Heart left ventricle (tissue), 16 donors: ENCODE results near the gene UBTD1. TPM values are rescaled to one million over a fixed set of nuclear protein-coding genes. Genes with fewer than 3 reads are reported as not detected.
A peak's percentile ranks its signal among the peaks of the same experiment; 100 is the strongest.

Experiments
- ATAC-seq, 4 donors: fragments of 200-7000 bp; cut with Tn5 transposase; one replicate each; pipeline ENCODE4 v1.9.1; 2020 to 2022; ENCODE audit warnings: moderate library complexity in 4 of 4, mild to moderate bottlenecking in 3 of 4, moderate number of reproducible peaks in 1 of 4
- DNase-seq, 5 donors: peaks; one replicate each; pipeline ENCODE4 v3.0.0-alpha.2; 2020
- H3K27ac ChIP-seq, 12 donors: fragments of 200-600 bp; sonication (generic) in 4 of 12; one replicate each; pipeline versions ENCODE4 v1.5.0 to v1.8.0; 2016 to 2022; ENCODE audit warnings: mild to moderate bottlenecking in 2 of 12
- H3K27me3 ChIP-seq, 9 donors: fragments of 200-600 bp; sonication (generic) in 2 of 9; one replicate each; pipeline versions ENCODE4 v1.5.1 to v1.8.0; 2016 to 2022; ENCODE audit warnings: mild to moderate bottlenecking in 3 of 9
- H3K36me3 ChIP-seq, 9 donors: fragments of 200-600 bp; sonication (generic) in 2 of 9; one replicate each; pipeline versions ENCODE4 v1.5.0 to v1.8.0; 2018 to 2022; ENCODE audit warnings: mild to moderate bottlenecking in 2 of 9
- H3K4me1 ChIP-seq, 12 donors: fragments of 200-600 bp; sonication (generic) in 4 of 12; one replicate each; pipeline versions ENCODE4 v1.5.0 to v1.8.0; 2016 to 2022; ENCODE audit warnings: mild to moderate bottlenecking in 3 of 12
- H3K4me3 ChIP-seq, 12 donors: fragments of 200-600 bp; sonication (generic) in 4 of 12; one replicate each; pipeline versions ENCODE4 v1.5.0 to v1.8.0; 2017 to 2022; ENCODE audit warnings: mild to moderate bottlenecking in 9 of 12, moderate library complexity in 4 of 12
- H3K9me3 ChIP-seq, 12 donors: fragments of 200-600 bp; sonication (generic) in 4 of 12; one replicate each; pipeline versions ENCODE4 v1.5.0 to v1.8.0; 2016 to 2022; ENCODE audit warnings: mild to moderate bottlenecking in 1 of 12
- POLR2A ChIP-seq, 2 donors: fragments of 450-650 bp; IDR thresholded peaks; one replicate each; pipeline ENCODE4 v1.6.1; 2017; ENCODE audit warnings: antibody characterized with exemption in 2 of 2, mild to moderate bottlenecking in 2 of 2, moderate library complexity in 2 of 2
- WGBS, 4 donors: extraction: QIAGEN DNeasy Blood & Tissue Kit in 2 of 4; methylation state at CpG; one replicate each; pipeline versions ENCODE4 v1.1.5 to v1.1.7; 2013 to 2018; 5-methylcytosine and 5-hydroxymethylcytosine counted together
- intact Hi-C, 10 donors: fragments of 100-400 bp; cut with DNase I; formaldehyde crosslinking; loops; one replicate each; pipeline versions ENCODE4 v1.11.1 to v1.14.2; 2022
- polyA plus RNA-seq, 2 donors: library from polyadenylated mRNA; stranded (reverse); fragments of 200-250 nt; gene quantifications; one replicate each; pipeline ENCODE4 v1.2.3, GENCODE V29; 2013
- total RNA-seq, 9 donors: library from RNA; depleted of rRNA in 2 of 9; stranded (reverse); fragments of >200 nt in 2 of 9; fragmentation: NEBNext Ultra II Directional in 3 of 9; extraction: Animal tissue kit (Norgen Biotek cat#: 25700) in 3 of 9; gene quantifications; one replicate each; pipeline versions ENCODE4 v1.1.0 to v1.2.4, GENCODE V29; 2016 to 2023
- TF ChIP-seq, protein P1 (sequence below), 12 donors: fragments of 200-600 bp; sonication (generic) in 4 of 12; IDR thresholded peaks; one replicate each; pipeline versions ENCODE4 v1.5.0 to v1.8.0; 2018 to 2022; ENCODE audit warnings: antibody characterized with exemption in 12 of 12, mild to moderate bottlenecking in 5 of 12
- donor health status: ischemic (EF 13 %, LVEDD 7.1; RV severe dilation, severe dysfunction).
- donor health status: healthy with polysubstance abuse.
- donor health status: DM: no; HTN: yes; CAD: no.
- donor health status: DM: no; HTN: no; CAD: no.
- donor health status: ischemic (EF 25% LVEDD 6.9; RV normal size, moderate dysfunction).
- donor health status: ischemic (EF 25% LVEDD 5.7; RV mildly dilated, moderate dysfunction).
- donor health status: healthy.
- donor health status: DM: yes; HTN: yes; CAD: no.
- donor health status: ischemic (EF 35%, LVEDD 5.7; RV mildly dilated, moderate dysfunction).
- donor health status: nonischemic (EF 11% LVEDD 7.7; RV severe dilation, severe dysfunction).
- donor health status: DM: yes; HTN: yes; CAD: no.
- donor health status: PGD.
- donor health status: ischemic (EF 29% LVEDD 5.4; RV normal size, mild dysfunction).
- donor health status: nonischemic (EF 23%, LVEDD 6.1; RV moderate dilation, normal function).

Gene UBTD1
- total and polyA plus RNA-seq, 11 donors = 18.2 to 49.7 (median 28.2) TPM

DNA sequence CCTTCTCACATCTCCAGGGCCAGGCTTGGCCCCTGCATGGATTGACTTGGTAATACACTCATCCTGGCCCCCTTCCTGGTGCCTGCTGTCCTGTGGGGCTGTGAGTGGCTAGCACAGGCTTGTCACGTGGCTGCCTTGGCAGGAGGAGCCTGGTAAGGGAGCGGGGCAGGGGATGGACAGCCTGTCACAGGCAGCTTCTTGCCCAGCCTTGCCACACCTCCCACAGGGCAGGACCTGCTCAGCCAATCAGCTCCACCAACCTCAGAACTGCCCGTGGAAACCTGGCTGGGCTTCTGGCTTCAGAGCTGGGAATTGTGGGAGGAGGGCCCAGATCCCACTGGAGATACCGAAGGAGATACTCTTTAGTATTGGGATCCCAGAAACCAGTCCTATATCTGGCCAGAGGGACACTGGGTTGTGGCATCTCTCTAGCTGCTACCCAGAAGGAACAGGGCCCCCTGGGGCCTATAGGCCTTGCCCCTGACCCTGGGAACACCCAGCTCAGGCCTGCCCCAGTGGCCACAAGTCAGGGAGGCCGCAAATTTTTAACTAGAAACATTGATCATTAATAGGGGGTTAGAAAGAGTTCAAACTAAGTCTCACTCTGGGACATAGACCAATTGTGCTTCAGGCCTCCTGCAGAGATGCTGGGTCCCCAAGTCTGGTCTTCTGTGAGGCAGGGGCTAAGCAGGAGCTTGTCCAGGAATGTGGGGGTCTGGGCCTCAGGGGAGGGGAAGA lies 85.5 kb downstream of the UBTD1 start, which contains the start of gene HOGA1:
Gene HOGA1 (plus strand): TSS at position 330 of the 738 bp plus-strand sequence. CDS start 315 bp downstream, at position 645.
- H3K27me3 ChIP-seq = no peaks in the 10 kb centered on the region
- TF ChIP-seq, protein P1, sequence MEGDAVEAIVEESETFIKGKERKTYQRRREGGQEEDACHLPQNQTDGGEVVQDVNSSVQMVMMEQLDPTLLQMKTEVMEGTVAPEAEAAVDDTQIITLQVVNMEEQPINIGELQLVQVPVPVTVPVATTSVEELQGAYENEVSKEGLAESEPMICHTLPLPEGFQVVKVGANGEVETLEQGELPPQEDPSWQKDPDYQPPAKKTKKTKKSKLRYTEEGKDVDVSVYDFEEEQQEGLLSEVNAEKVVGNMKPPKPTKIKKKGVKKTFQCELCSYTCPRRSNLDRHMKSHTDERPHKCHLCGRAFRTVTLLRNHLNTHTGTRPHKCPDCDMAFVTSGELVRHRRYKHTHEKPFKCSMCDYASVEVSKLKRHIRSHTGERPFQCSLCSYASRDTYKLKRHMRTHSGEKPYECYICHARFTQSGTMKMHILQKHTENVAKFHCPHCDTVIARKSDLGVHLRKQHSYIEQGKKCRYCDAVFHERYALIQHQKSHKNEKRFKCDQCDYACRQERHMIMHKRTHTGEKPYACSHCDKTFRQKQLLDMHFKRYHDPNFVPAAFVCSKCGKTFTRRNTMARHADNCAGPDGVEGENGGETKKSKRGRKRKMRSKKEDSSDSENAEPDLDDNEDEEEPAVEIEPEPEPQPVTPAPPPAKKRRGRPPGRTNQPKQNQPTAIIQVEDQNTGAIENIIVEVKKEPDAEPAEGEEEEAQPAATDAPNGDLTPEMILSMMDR (IDR thresholded peaks at IDR 0.05) = no peak
- peak in 1 of 2 donors; percentile 53 for TF ChIP-seq POLR2A (IDR thresholded peaks at IDR 0.05)
- DNase-seq (peak; percentile 84 to 96 (median 86)), ATAC-seq (peak; percentile 92 to 96 (median 96))
- peak within 1 kb of the TSS; percentile 67 to 96 (median 84) for H3K27ac ChIP-seq
- peak within 1 kb of the TSS in 2 of 12 donors; percentile 3 to 15 for H3K4me3 ChIP-seq
- H3K36me3 ChIP-seq = peaks cover 0 to 4% (median 0%) of the 10 kb centered on the region in 9 donors
- 38 to 52% (median 43%) methylated on average over 3 to 5 of the region's 5 CpGs for WGBS, 4 donors
- intact Hi-C loops = no loop called here
- H3K4me1 ChIP-seq = peaks cover 0 to 43% (median 4%) of the 10 kb centered on the region in 12 donors
- H3K9me3 ChIP-seq = no peaks in the 10 kb centered on the region

DNA sequence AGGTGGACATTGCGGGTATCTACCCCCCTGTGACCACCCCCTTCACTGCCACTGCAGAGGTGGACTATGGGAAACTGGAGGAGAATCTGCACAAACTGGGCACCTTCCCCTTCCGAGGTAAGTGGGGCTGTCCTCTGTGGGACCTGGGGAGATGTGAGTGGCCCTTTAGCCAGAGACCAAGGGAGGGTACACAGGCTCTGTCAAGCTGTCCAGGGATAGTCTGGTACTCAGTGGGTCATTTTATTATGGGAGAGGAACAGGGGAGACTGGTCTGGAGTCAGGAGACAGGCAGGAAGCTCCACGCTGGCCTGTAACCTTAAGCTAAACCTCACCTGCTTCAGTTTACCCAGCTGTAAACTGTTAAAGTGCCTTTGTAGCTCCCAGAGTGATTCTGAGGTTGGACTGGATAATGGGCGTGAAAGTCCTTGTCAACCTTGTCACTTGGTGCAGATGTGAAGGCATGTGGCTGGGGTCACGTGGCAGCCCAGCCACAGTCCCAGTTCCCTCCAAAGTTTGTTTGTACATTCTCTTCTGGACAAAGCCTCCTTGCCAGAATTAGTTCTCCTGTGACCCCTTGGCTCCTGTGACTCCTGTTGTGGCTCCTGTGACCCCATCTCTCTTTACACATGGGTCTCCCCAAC lies 86.2 kb downstream of the UBTD1 start:
- TF ChIP-seq POLR2A (IDR thresholded peaks at IDR 0.05) = no peak
- TF ChIP-seq, protein P1 (IDR thresholded peaks at IDR 0.05) = no peak
- Histone ChIP-seq H3K27ac (peak overlapping the region; percentile 67 to 96 (median 84)), H3K36me3 (peaks cover 0 to 2% (median 0%) of the 10 kb centered on the region in 9 donors), H3K9me3 (no peaks in the 10 kb centered on the region), H3K27me3 (no peaks in the 10 kb centered on the region), H3K4me1 (peaks cover 0 to 43% (median 4%) of the 10 kb centered on the region in 12 donors), H3K4me3 (peak overlapping the region in 2 of 12 donors; percentile 3 to 15)
- DNase-seq (peak in 1 of 5 donors; percentile 56), ATAC-seq (peak; percentile 41 to 63 (median 56))
- intact Hi-C loops = loop anchor here in 1 of 10 donors (1.0 kb wide), 1 partner anchor 11 kb away; no protein-coding TSS in a partner anchor
- WGBS, 4 donors = 69 to 85% (median 80%) methylated on average over 4 to 5 of the region's 5 CpGs

DNA sequence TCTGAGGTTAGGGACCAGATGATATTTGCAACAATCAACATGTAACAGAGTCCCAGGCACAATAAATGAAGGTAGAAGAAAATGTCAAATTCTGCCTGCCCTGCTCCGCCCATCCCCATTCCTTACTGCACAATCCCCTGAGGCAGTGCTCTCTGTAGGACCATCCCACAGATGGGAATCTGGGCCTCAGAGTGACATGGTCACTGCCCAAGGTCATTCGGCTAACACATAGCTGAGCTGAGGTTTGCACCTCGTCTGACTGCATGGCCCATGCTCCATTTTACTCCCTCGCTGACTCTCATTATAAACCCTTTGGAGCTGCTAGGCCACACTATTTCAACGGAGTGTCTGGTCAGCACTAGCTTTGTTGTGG lies 86.7 kb downstream of the UBTD1 start:
- H3K9me3 ChIP-seq = no peaks in the 10 kb centered on the region
- intact Hi-C loops = loop anchor here in 1 of 10 donors (1.0 kb wide), 1 partner anchor 11 kb away; no protein-coding TSS in a partner anchor
- no peak overlapping the region for H3K4me3 ChIP-seq
- WGBS, 4 donors = 86 to 93% (median 89%) methylated on average over 5 of the region's 5 CpGs
- H3K27me3 ChIP-seq = no peaks in the 10 kb centered on the region
- peaks cover 0 to 43% (median 4%) of the 10 kb centered on the region in 12 donors for H3K4me1 ChIP-seq
- no peaks in the 10 kb centered on the region for H3K36me3 ChIP-seq
- peak overlapping the region in 11 of 12 donors; percentile 56 to 96 (median 84) for H3K27ac ChIP-seq
- peak in 1 of 4 donors; percentile 2 for ATAC-seq
- TF ChIP-seq, protein P1 (IDR thresholded peaks at IDR 0.05) = no peak
- TF ChIP-seq POLR2A (IDR thresholded peaks at IDR 0.05) = no peak
- no peak for DNase-seq

DNA sequence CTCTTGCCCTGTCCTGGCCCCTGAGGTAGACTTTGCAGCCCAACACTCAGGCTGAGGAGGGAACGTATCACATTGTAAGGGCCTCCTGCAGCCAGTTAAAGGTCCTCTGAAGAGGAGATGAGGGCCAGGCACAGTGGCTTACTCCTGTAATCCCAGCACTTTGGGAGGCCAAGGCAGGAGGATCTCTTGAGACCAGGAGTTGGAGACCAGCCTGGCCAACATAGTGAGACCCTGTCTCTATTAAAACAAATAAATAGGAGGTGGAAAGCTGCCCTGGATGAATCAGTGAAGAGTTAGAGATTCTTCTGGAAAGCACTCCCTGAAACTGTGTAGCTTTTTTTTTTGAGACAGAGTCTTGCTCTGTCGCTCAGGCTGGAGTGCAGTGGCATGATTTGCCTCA lies 88.5 kb downstream of the UBTD1 start:
- WGBS, 4 donors = 75 to 89% (median 86%) methylated on average over 2 of the region's 2 CpGs
- no peak for ATAC-seq
- Histone ChIP-seq H3K27ac (peak overlapping the region in 8 of 12 donors; percentile 22 to 96 (median 85)), H3K9me3 (no peaks in the 10 kb centered on the region), H3K4me1 (peaks cover 0 to 36% (median 3%) of the 10 kb centered on the region in 12 donors), H3K4me3 (no peak overlapping the region), H3K36me3 (no peaks in the 10 kb centered on the region), H3K27me3 (no peaks in the 10 kb centered on the region)
- no peak for TF ChIP-seq POLR2A (IDR thresholded peaks at IDR 0.05)
- TF ChIP-seq, protein P1 (IDR thresholded peaks at IDR 0.05) = no peak
- DNase-seq = no peak
- intact Hi-C loops = no loop called here
